Cardiac muscle cell (in vitro differentiated cells and primary cell): ENCODE results near the gene SLC9A2. TPM values are rescaled to one million over a fixed set of nuclear protein-coding genes. Genes with fewer than 3 reads are reported as not detected.

Experiments
- DNase-seq, 2 donors: peaks; one replicate each; pipeline versions ENCODE4 v3.0.0 to v3.0.0-alpha.2; 2010 to 2017; ENCODE audit warnings: low read depth in 1 of 2, low spot score in 1 of 2
- H3K27ac ChIP-seq: fragments of 200-600 bp; sonication (generic); 2 replicates; pipeline ENCODE4 v1.5.1; 2016
- H3K27me3 ChIP-seq: fragments of 200-600 bp; sonication (generic); 2 replicates; pipeline ENCODE4 v1.6.0; 2016; ENCODE audit warnings: control low read depth
- H3K36me3 ChIP-seq: fragments of 200-600 bp; sonication (generic); 2 replicates; pipeline ENCODE4 v1.5.1; 2016; ENCODE audit warnings: control low read depth
- H3K4me1 ChIP-seq: fragments of 200-600 bp; sonication (generic); 2 replicates; pipeline ENCODE4 v1.8.1; 2017; ENCODE audit warnings: low read depth, mild to moderate bottlenecking, mixed run types
- H3K4me3 ChIP-seq: fragments of 200-600 bp; sonication (generic); 2 replicates; pipeline ENCODE4 v1.5.1; 2016; ENCODE audit warnings: mild to moderate bottlenecking
- H3K9me3 ChIP-seq: fragments of 200-600 bp; sonication (generic); 2 replicates; pipeline ENCODE4 v1.5.1; 2017; ENCODE audit warnings: low read depth, mild to moderate bottlenecking, control low read depth
- polyA plus RNA-seq: library from polyadenylated mRNA; unstranded; fragments of >200 nt; fragmentation: Nextera tagmentation; extraction: Ambion mirVana; gene quantifications from 2 replicates; pipeline ENCODE4 v1.2.1, GENCODE V29; 2016
- total RNA-seq: library from RNA; depleted of rRNA; stranded (reverse); fragments of >200 nt; gene quantifications from 2 replicates; pipeline ENCODE4 v1.2.3, GENCODE V29; 2016
- TF ChIP-seq, protein P1 (sequence below): IDR thresholded peaks from 2 replicates; pipeline ENCODE4 v1.5.1; 2012; ENCODE audit warnings: low read depth, mild to moderate bottlenecking, low read length

SLC9A2 gene
- total and polyA plus RNA-seq, 2 experiments from 2014 or later: 0.18 TPM; not detected in 1

GRCh38 chr2:102652126-102652525, 32.8 kb downstream of the SLC9A2 start:
- Histone ChIP-seq H3K27ac (no peak overlapping the region), H3K27me3 (peaks cover 5% of the 10 kb centered on the region), H3K4me3 (no peak overlapping the region), H3K9me3 (no peaks in the 10 kb centered on the region), H3K4me1 (no peaks in the 10 kb centered on the region), H3K36me3 (no peaks in the 10 kb centered on the region)
- DNase-seq: no peak
- TF ChIP-seq, protein P1, sequence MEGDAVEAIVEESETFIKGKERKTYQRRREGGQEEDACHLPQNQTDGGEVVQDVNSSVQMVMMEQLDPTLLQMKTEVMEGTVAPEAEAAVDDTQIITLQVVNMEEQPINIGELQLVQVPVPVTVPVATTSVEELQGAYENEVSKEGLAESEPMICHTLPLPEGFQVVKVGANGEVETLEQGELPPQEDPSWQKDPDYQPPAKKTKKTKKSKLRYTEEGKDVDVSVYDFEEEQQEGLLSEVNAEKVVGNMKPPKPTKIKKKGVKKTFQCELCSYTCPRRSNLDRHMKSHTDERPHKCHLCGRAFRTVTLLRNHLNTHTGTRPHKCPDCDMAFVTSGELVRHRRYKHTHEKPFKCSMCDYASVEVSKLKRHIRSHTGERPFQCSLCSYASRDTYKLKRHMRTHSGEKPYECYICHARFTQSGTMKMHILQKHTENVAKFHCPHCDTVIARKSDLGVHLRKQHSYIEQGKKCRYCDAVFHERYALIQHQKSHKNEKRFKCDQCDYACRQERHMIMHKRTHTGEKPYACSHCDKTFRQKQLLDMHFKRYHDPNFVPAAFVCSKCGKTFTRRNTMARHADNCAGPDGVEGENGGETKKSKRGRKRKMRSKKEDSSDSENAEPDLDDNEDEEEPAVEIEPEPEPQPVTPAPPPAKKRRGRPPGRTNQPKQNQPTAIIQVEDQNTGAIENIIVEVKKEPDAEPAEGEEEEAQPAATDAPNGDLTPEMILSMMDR: no peak

DNA sequence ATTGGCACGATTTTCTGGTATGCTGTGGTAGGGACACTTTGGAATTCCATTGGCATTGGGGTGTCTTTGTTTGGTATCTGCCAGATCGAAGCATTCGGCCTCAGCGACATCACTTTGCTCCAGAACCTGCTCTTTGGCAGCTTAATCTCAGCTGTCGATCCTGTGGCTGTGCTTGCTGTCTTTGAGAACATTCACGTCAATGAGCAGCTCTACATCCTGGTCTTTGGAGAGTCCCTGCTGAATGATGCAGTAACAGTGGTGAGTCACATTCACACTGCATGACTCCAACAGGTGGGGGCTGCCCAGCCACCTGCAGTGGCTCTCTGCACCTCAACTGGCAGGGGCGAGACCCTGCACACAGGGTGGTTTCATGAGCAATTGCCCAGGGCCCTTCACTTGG, 38.4 kb downstream of the SLC9A2 start:
- Histone ChIP-seq H3K4me3 (no peak overlapping the region), H3K36me3 (no peaks in the 10 kb centered on the region), H3K4me1 (peaks cover 10% of the 10 kb centered on the region), H3K9me3 (no peaks in the 10 kb centered on the region), H3K27me3 (no peaks in the 10 kb centered on the region), H3K27ac (no peak overlapping the region)
- no peak for DNase-seq
- TF ChIP-seq, protein P1: no peak

- TF ChIP-seq, protein P1: no peak
- H3K4me1 ChIP-seq: peaks cover 10% of the 10 kb centered on the region
- no peaks in the 10 kb centered on the region for H3K27me3 ChIP-seq
- no peaks in the 10 kb centered on the region for H3K9me3 ChIP-seq
- no peak overlapping the region for H3K4me3 ChIP-seq
- DNase-seq: peak in 1 of 2 donors; percentile 5
- H3K36me3 ChIP-seq: no peaks in the 10 kb centered on the region
- peak overlapping the region; percentile 47 for H3K27ac ChIP-seq
Observed at GRCh38 chr2:102660070-102660469, 40.7 kb downstream of the SLC9A2 start.

DNA sequence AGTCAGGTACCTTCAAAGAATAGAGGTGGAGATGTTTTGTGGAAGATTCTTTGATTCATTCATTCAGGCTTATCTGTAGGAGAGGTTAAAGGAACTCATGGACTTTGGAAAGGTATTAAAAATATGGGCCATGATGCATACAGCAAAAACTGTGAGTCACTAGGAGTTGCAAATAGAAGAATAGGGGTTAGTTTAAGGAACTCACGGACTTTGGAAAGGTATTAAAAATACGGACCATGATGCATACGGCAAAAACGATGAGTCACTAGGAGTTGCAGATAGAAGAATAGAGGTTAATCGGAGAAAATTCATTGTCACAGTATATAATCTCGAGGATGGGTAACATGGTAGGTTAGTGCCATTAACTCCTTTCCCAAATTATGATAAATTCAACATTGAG, 41.2 kb downstream of the SLC9A2 start:
- H3K4me3 ChIP-seq: no peak overlapping the region
- H3K27me3 ChIP-seq: no peaks in the 10 kb centered on the region
- no peak for DNase-seq
- no peaks in the 10 kb centered on the region for H3K36me3 ChIP-seq
- H3K9me3 ChIP-seq: no peaks in the 10 kb centered on the region
- H3K4me1 ChIP-seq: peaks cover 10% of the 10 kb centered on the region
- H3K27ac ChIP-seq: no peak overlapping the region
- TF ChIP-seq, protein P1: no peak

GRCh38 chr2:102661846-102662245, 42.5 kb downstream of the SLC9A2 start:
- no peak for DNase-seq
- no peak overlapping the region for H3K27ac ChIP-seq
- H3K36me3 ChIP-seq: no peaks in the 10 kb centered on the region
- H3K27me3 ChIP-seq: no peaks in the 10 kb centered on the region
- no peak overlapping the region for H3K4me3 ChIP-seq
- TF ChIP-seq, protein P1: no peak
- peaks cover 10% of the 10 kb centered on the region for H3K4me1 ChIP-seq
- no peaks in the 10 kb centered on the region for H3K9me3 ChIP-seq

GRCh38 chr2:102662833-102663232, 43.5 kb downstream of the SLC9A2 start:
- TF ChIP-seq, protein P1: no peak
- peaks cover 10% of the 10 kb centered on the region for H3K4me1 ChIP-seq
- DNase-seq: no peak
- no peak overlapping the region for H3K4me3 ChIP-seq
- H3K9me3 ChIP-seq: no peaks in the 10 kb centered on the region
- H3K27ac ChIP-seq: no peak overlapping the region
- no peaks in the 10 kb centered on the region for H3K36me3 ChIP-seq
- H3K27me3 ChIP-seq: no peaks in the 10 kb centered on the region
